Stimulated activated CD4-positive, alpha-beta T cell treated with anti-CD3 and anti-CD28 coated beads, Interleukin-4, amount 100 ng/mL, for 48 hours (primary cell): ENCODE data around the gene TXN2.
"Not testable (repeated sequence)": the region's sequence is repeated elsewhere in the genome, so short reads cannot be mapped to it uniquely, and the experiment has no call there.

Experiments
- DNase-seq, 2 donors: peaks; one replicate each; pipeline ENCODE4 v3.0.0-alpha.2; 2020; ENCODE audit warnings: low read depth in 2 of 2

Gene TXN2

DNA sequence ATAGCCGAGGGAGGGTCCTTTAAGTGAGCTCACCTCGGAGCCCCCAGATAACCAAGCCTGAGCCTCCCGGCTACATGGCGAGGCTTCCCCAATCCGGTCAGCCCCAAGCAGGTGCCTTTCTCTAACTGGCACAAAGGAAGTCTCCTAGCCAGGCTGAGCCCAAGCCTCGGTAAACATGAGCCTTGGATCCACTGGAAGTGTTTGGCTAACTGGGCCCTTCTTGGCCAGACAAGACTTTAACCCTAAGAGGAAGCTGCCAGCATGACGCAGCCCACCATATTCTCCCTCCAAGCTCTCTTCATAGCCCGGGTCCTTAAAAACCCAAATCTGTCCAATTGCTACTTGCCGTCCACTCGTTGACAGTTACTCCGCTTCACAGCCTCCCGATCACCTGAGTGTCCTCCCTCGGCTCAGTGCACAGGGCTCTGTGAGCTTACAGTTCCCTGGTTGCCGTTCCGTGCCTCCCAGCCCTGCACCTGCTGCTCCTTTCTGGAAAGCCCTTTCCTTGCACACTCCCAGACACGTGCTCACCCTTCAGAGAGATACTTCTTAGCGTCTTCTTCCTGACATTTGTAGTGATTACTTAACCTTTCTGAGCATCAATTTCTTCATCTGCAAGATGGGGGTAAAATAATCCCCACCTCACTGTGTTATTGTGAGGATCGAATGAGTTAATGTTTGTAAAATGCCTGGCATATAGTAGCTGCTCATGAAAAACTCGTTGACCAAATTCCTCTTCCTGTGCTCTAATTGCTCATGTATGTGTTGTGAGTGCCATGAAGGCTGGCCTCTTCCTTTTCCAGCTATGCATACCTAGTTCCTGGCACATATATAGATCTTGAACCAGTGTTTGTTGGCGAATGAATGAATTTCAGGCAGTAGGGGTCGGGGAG lies 25.6 kb downstream of the TXN2 start:
- no peak for DNase-seq

DNA sequence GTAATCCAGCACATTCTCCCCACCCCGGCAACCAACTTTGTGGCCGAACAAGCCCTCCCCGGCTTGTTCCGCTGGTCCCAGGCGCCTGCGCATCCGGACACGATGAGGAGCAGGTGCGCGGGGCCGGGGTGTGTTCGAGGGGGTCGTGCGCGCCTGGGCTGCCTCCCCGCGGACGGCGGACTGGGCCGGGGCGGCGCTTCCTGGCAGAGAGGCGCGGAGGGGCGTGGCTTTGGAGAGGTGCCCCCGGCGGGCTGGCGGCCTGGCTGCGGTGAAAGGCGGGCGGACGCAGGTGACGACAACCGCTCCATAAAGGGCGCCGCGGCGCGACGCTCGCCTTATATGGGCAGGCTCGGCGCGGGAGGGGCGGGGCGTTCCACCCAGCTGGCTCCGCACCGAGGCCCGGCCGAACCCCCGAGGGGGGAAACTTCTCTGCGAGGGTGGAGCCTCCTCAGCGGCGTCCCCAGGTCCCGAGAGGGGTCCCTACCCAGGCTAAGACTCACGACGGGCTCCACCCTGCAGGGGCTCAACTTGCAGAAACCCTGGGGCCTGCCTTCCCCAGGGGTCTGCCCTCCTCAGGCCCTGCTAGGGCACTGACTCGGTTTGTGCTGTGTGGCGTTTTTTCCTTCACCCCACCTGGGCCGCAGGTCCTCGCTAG lies 26.4 kb downstream of the TXN2 start:
- DNase-seq, result peak; percentile 94 to 96

DNA sequence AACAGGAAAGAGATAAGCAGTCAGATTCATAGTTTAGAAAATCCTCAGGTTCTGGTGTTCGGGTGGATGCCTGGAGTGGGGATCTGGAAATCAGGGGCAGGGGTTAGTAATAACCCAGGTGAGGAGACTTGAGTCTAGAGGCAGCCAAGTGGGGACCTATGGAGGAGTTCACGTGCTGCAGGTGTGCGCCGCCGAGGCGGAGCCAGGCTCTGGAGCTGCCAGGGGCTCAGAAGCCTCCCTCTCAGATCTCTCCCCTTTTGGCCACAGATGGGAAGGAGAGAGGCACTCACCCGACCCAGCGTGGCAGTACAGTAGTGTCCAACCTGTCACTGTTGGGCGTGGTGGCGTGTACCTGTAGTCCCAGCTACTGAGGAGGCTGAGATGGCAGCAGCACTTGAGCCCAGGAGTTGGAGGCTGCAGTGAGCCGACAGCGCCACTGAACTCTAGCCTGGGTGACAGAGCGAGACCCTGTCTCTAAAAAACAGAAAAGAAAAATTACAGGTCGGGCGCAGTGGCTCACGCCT lies 27.5 kb downstream of the TXN2 start:
- no peak for DNase-seq

DNA sequence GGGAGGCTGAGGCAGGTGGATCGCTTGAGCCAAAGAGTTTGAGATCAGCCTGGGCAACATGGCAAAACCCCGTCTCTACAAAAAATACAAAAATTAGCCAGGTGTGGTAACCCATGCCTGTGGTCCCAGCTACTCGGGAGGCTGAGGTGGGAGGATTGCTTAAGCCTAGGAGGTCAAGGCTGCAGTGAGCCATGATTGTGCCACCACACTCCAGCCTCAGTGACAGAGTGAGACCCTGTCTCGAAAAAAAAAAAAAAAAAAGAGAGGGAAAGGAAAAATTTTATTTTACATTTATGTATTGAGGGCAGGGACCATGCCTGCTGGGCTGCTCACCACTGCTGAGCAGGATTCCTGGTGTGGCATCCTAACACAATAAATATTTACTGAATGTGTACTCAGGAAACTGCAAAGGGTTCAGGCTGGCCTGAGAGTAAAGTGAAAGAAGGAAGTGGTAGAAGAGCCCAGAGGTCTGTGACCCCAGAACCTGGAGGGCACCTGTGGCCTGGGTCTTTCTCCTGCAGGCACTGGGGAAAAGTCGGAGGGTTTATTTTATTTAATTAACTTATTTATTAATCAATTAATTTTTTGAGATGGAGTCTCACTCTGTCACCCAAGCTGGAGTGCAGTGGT lies 28.3 kb downstream of the TXN2 start:
- DNase-seq, result not testable (repeated sequence)

DNA sequence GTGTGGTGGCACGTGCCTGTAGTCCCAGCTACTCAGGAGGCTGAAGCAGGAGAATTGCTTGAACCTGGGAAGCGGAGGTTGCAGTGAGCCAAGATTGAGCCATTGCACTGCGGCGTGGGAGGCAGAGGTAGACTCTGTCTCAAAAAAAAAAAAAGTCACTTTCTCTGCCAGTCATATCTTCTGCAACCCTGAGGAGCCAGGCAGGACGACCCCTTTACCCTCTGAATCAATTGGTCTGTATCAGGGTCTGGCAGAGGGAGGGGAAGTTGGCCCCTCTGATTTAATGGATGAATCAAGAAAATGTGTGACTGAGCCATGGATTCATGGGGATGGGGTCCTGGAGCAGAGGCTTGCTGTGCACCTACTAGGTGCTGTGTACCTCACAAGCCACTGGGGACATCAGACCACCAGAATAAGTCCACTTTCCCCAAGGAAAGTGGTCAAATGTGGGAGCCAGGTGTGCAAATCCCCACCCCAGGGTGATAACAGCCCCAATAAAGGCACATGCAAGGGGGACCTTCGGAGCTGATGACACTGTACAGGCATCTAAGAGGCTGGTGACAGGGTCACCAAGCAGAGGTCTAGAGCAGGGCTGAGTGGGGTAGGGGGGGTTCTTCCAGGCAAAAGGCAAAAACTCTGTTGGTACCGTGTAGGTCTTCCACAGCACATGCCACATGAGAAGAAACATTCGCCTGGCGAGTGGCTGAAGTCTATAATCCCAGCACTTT lies 29.0 kb downstream of the TXN2 start:
- DNase-seq, result no peak

DNA sequence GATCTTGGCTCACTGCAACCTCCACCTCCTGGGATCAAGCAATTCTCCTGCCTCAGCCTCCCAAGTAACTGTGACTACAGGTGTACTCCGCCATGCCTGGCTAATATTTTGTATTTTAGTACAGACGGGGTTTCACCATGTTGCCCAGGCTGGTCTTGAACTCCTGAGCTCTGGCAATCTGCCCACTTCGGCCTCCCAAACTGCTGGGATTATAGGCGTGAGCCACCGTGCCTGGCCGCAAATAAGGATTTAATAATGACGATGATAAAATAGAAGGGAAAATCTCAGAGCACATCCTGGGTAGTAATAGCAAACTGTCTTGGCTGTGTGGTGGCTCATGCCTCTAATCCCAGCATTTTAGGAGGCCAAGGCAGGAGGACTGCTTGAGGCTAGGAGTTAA lies 30.5 kb downstream of the TXN2 start:
- not testable (repeated sequence) for DNase-seq

DNA sequence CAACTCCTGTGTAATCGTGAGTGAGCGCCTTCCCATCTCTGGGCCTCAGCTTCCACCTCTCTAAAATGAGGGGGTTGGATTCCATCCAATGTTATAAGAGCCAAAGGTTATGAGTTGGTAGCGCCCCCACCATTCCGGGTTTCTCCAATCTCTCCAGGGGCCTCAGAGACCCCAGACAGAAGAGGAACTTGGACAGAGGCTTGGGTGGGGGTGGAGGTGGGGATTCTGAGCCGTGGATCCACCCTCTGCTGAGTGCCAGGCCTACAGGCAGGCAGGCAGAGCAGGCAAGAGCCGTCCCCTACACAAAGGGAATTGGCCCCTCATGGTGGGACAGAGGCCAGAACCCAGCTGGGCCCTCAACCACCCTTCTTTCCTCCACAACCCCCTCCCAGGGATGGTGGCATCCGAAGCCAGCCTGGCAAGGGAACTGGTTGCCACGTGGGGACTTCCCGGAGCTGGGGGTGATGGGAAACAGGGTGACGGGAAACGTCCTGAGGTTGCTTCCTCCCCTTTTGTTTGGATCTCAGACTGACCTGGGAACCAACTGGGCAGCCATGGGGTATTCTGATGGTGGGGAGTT lies 31.8 kb downstream of the TXN2 start:
- no peak for DNase-seq

DNA sequence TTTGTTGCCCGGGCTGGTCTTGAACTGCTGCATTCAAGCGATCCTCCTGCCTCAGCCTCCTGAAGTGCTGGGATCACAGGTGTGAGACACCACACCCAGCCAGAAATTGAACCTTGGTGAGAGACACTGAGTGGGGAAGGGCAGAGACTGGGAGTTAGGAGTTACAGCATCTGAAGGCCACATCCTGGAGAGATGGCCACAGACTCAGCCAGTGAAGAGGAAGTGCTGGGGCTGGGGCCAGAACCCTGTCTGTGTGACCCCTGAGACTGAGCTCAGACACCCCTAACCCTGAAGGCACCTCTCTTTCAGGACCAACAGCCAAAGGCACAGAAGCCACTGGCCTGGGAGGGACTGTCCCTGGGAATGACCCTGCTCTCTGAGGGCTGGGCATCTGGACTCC lies 33.8 kb downstream of the TXN2 start:
- DNase-seq, result no peak

DNA sequence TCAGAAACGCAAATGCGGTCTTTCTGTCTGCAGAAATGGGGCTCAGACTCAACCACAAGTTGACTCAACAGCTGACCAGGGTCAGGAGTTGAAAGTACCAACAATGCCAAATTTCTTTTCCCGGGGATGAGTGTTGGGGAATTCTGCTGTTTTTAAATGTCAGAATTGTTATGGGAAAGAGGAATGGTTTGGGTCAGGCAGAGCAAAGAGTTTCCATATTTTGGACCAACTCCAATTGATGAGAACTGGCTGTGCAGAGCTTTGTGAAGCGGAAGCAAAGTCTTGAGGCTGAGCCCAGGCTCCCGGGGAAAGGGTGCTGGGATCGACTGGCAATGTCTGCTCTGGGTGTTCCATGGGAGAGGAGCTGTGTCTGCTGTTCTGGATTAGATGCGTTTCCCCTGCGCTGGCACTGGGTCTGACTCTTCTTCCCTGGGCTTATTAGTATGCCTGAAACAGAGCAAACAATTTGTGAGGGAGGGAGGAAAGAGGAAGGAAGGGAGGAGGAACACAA lies 36.2 kb downstream of the TXN2 start:
- DNase-seq, result no peak

DNA sequence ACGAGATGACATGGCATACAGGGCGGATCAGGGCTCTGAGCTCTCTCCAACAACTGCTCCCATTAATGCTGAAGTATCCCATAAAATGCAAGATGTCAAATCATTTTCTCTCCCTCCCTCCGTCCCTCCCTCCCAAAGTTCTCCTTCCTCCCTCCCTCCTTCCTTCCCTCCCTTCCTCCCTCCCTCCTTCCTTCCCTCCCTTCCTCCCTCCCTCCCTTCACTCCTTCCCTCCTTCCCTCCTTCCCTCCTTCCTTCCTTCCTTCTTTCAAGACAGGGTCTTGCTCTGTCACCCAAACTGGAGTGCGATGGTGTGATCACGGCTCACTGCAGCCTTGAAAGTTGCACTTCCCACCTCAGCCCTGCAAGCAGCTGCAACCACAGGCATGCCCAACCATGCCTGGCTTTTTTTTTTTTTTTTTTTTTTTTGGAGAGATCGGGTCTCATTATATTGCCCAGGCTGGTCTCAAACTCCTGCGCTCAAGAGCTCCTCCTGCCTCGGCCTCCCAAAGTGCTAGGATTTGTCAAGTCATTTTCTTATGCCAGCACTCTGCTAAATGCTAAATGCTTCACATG lies 38.2 kb downstream of the TXN2 start:
- DNase-seq, result no peak

DNA sequence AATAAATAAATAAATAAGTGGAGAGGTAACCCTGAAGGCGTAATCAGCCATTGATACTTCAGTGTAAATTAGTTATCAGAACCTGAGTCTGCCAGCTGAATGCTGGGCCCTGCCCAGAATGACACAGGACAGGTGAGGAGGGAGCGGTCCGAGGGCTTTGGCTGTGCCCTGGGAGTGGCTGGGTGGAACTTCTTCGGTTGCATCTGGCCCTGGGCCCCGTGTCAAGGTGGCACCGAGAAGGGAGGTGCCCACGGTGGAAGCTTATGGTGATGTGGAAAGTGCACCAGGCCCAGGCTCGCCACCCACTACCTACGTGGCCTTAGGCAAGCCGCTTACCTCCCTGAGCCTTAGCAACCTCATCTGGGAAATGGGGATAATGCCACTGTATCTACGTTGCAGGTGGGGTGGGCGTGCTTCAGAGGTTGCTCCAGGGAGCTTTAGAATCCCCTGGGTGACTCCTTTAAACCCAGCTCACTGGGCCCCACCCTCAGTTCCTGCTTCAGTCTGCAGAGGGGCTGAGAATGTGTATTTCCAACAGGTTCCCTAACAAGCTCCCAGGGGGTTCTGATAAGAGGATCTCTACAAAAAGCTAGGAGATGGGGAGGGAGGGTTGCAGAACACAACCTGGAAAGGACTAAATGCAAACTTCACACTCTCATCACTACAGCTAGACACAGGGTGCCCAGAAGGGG lies 38.8 kb downstream of the TXN2 start:
- no peak for DNase-seq

DNA sequence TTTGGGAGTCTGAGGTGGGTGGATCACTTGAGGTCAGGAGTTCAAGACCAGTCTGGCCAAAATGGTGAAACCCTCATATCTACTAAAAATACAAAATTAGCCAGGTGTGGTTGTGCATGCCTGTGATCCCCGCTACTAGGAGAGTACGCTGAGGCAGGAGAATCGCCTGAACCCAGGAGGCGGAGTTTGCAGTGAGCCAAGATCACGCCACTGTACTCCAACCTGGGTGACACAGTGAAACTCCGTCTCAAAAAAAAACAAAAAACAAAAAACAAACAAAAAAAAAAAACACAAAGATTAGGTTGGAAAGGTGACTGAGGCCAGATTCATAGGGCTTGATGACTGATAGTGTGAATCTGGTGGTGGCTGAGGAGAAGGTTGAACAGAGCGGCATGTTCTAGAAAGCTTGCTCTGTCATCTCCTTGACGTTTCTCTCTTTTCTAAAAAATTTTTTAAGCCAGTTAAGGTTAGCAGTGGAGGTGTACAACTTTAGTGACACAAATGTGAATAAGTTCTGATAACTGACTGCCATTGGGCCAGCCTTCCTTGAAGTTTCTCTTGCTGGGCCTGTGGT lies 40.9 kb downstream of the TXN2 start:
- DNase-seq, result no peak

DNA sequence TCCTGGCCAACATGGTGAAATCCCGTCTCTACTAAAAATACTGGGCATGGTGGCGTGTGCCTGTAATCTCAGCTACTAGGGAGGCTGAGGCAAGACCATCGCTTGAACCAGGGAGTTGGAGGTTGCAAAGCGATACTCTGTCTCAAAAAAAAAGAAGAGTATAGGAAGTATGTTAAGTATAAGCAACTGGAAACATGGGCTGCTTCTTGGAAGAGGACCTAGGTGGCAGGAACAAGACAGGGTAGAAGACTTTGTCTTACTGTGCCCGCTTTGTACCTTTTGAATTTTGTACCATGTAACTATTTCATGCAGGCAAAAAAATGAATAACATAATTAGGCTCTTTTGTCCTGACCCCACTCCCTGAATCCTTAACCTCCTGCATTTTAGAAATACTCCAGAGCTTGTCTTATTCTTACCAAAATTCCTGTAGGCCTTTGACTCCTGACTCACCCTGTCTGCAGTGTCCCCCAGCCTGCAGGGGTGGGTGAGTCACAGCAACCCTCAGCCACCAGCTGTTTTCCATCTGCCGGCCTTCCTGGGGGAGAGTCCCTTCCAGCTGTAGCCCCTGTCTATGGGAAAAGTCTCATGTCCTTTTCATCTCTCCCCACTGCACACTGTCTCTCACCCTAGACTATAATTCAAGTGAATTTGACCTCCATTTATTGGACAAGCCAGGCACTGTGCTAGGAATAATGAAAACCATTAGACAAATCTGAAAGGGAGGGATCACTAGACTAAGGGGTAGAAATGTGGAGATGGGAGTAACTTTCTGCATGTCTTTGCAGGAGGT lies 41.8 kb downstream of the TXN2 start:
- DNase-seq, result no peak

DNA sequence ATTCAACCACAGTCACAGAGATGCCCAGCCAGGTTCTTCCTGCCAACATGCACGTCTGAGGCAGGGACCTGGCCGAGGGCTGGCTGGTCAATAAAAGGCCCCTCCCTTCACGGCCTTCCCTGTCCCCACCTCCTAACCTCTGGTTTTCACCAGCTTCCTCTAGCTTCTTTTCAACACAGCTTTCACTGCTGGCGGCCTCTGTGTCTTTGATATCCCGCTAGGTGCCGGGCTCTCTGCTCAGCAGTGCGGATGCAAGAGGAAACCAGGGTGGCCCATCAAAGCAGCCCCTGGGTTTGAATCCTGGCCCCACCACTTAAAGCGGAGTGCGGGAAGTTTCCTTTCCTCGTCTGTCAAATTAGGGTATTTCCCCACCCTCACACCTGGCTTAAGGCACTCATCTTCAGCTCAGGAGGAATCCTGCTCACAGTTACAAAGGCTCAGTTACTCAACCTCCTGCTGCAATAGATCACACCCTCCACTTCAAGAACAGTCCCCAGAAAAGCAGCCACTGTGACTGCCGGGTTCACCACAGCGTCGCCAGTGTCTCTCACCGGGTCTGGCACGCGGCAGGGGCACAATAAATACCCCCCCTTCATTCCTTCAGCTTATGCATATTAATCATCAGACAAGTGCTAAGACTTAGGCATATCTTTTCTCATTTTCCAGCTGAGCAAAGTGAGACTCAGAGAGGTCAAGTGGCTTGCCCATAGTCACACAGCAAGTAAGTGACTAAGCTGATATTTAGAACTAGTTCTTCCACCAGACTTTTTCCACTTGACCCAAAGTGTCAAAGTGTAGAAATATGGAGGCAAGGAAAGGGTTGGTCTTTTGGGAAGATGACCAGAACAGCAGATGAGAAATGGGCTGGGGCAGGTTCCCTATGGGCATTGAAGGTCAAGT lies 45.7 kb downstream of the TXN2 start:
- peak in 1 of 2 donors; percentile 28 for DNase-seq

DNA sequence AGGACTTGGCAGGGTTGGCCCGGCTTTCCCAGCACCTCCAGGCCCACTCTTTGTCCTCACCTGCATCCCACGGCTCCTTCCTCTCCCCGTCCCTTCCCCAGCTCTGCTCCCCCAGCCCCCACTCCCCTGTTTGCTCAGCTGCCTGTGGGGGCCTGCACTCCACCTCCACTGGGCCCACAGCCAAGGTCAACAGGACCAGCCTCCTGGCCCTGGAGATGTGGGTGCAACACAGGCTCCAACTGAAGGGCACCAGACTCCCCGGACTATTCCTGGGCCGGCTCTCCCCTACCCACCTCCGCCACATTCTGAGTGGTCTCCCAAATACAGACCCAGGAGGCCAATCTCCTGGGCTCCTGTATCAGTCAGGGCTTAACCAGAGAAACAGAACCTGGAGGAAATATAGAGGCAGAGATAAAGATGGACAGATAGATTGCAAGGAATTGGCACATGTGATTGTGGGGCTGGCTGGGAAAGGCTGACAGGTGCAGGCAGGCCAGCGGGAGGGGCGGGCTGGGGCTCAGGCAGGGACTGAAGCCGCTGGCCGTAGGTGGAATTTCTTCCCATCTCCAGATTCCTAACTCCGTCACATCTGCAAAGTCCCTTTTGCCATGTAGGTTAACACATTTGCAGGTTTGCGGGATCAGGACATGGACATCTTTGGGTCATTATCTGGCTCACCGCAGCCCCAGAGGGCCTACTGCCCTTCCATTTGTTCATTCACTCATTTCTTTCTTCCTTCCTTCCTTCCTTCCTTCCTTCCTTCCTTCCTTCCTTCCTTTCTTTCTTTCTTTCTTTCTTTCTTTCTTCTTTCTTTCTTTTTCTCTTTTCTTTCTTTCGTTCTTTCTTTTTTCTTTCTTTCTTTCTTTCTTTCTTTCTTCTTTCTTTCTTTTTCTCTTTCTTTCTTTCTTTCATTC lies 47.9 kb downstream of the TXN2 start:
- DNase-seq, result no peak

DNA sequence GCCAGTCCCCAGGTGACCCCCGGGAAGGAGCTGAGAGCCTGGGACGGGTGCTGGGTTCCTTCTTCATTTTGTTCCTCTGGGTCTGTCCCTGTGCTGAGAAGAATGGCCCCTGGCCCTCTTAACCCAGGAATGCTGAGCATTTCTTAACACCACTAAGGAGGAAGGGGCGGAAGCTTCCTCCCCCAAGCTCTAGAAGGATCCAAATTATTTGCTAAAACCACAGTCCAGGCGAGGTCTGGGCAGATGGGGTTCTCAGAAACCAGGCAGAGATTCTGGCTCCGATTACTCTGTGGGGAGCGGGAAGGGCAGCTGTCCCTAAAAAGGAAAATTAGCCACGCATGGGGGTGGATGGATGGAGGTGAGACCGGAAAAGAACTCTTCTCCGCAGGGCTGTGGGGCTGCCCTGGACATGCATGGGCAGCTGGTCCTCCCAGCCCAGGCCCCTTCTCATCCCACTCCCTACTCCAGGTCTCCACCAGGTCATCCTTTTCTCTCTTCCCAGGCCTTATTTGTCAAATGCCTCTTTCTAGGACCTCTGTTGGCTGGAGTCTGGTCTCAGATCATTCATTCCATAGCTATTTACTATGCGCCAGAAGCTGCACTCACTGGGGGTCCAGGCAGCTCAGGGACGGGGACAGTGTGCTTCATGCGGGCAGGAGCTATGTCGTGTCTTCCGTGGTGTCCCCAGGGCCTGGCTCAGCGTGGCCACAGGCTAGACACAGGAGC lies 48.7 kb downstream of the TXN2 start:
- DNase-seq, result no peak
